Panc1 (cell line): ENCODE results near the gene HERC4.

Experiments
- CTCF ChIP-seq: fragments of 450-650 bp; IDR thresholded peaks from 2 replicates; pipeline ENCODE4 v1.5.1; 2017; ENCODE audit warnings: mild to moderate bottlenecking
- POLR2AphosphoS5 ChIP-seq: IDR thresholded peaks from 2 replicates; pipeline ENCODE4 v1.6.1; 2012; ENCODE audit warnings: mild to moderate bottlenecking, low read depth, low read length, moderate library complexity
- REST ChIP-seq, 2 experiments: IDR thresholded peaks; 2 replicates each; pipeline ENCODE4 v1.6.1; 2011 to 2012; ENCODE audit warnings: low read depth in 2 of 2, control low read depth in 1 of 2, low read length in 1 of 2, mild to moderate bottlenecking in 1 of 2, moderate library complexity in 1 of 2; ENCODE audit not compliant: insufficient read depth in 1 of 2
- SIN3A ChIP-seq: IDR thresholded peaks from 2 replicates; pipeline ENCODE4 v1.6.1; 2012; ENCODE audit warnings: low read depth, mild to moderate bottlenecking, low read length, moderate library complexity, borderline replicate concordance; ENCODE audit not compliant: insufficient read depth
- TCF7L2 ChIP-seq: IDR thresholded peaks from 2 replicates; pipeline ENCODE4 v1.6.1; 2011; ENCODE audit warnings: mild to moderate bottlenecking, low read depth, low read length, inconsistent platforms

- TF ChIP-seq SIN3A (no peak), CTCF (no peak), REST (IDR thresholded peaks at IDR 0.05; ENCODE audit: insufficient read depth in 1 of 2, low read depth in 2 of 2, low read length in 1 of 2) (no peak), TCF7L2 (no peak), POLR2AphosphoS5 (no peak)
These were observed 138.7 kb downstream of the HERC4 start for GRCh38 chr10:67936416-67936815.
